GM18868 (cell line): Measurements from ENCODE around the gene OR4Q2.
"Not testable (repeated sequence)": the region's sequence is repeated elsewhere in the genome, so short reads cannot be mapped to it uniquely, and the experiment has no call there.

Source experiments
- ATAC-seq: cut with Tn5 transposase; IDR thresholded peaks from one replicate; pipeline ENCODE4 v1.9.1; 2021; ENCODE audit warnings: mild to moderate bottlenecking, moderate library complexity; ENCODE audit not compliant: unreplicated experiment

The OR4Q2 gene

DNA sequence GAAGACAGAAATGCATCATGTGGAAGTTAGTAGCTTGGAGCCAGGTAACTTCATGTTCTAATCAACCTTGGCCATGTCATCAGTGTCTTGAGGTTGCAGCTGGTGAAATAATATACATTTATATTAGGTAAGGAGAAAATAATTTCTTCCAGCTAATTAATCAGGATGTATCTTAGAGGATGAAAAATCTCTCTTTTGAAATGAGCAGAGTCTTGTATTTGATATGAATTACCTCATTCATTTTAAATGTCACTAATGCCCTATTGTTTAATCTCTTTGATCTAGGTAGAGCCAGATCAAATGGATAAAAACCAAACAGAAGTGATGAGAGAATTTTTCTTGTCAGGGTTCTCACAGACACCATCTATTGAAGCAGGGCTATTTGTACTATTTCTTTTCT, at the start of gene OR4Q2:
OR4Q2 (plus strand) TSS at position 301 of the 400 bp plus-strand sequence.
- no peak for ATAC-seq

DNA sequence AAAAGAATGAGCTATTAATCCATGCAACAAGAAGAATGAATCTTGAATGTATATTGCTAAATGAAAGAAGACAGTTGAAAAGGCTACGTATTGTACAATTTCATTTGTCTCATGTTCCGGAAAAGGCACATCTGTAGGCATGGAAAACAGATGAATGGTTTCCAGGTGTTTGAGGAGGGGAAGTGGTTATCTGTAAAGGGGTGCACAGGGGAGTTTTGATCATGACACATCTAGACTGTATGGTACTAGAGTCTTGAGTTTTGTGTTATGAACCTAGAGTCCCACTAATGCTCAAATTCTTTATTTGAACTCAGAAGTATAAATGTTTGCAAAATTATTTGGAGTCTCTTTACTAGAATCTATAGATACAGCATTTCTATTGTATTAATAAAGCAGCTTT, 32.2 kb upstream of the OR4Q2 start:
- ATAC-seq, result not testable (repeated sequence)

DNA sequence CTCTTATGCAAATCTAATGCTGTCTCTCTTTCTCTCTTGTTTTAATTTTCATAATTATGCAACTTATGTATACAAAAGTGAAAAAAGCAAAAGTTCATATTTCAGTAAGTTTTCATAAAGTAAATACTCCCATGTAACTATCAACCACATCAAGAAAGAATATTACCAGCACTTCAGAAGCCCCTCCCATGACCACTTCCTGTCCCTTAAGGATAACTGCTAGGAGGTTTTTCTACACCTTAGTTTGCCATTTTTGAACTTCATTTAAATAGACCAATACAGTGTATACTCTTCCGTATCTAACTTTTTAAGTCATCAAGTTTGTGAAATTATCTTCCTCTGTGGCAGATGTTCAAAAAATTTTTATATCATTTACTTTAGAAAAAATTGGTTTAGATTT, 27.1 kb upstream of the OR4Q2 start:
- no peak for ATAC-seq

GRCh38 chr14:19975291-19975690, 26.7 kb upstream of the OR4Q2 start, which contains the start of gene OR4K15:
OR4K15 (plus strand) TSS chr14:19975591; CDS start chr14:19975591, 0 bp downstream.
- no peak for ATAC-seq

DNA sequence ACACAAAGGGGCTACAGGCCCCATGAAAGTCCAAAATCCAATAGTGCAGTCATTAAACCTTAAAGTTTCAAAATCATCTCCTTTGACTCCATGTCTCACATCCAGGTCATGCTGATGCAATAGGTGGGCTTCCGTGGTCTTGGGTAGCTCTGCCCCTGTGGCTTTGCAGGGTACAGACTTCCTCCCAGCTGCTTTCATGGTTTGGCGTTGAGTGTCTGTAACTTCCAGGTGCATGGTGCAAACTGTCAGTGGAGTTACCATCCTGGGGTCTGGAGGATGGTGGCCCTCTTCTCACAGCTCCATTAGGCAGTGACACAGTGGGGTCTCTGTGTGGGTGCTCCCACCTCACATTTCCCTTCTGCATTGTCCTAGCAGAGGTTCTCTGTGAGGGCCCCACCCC, 8.5 kb upstream of the OR4Q2 start:
- ATAC-seq, result no peak

DNA sequence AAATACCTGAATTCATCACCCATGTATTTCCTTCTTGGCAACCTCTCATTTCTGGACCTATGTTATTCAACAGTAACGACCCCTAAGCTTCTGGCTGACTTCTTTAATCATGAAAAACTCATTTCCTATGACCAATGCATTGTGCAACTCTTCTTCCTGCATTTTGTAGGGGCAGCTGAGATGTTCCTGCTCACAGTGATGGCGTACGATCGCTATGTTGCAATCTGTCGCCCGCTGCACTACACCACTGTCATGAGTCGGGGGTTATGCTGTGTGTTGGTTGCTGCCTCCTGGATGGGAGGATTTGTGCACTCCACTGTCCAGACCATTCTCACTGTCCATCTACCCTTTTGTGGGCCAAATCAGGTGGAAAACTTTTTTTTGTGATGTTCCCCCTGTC, 356 bp downstream of the OR4Q2 start:
- no peak for ATAC-seq

DNA sequence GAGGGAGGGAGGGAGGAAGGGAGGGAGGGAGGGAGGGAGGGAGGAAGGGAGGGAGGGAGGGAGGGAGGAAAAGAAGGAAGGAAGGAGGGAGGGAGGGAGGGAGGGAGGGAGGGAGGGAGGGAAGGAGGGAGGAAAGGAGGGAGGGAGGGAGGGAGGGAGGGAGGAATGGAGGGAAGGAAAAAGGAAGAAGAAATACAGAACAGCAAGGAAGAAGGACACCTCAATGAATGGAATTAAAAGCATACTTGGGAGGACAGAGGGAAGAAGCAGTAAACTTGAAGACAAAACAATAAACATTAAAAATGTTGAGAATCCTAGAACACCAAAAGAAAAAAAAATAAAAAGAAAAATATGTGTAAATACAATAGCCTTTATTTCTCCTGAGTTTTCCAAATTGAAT, 6.2 kb downstream of the OR4Q2 start:
- ATAC-seq, result no peak

GRCh38 chr14:20019257-20019865, 17.4 kb downstream of the OR4Q2 start, which contains the start of gene OR4K14:
OR4K14 (minus strand) TSS chr14:20019307; CDS start chr14:20015193, 4,114 bp downstream.
- ATAC-seq, result no peak

GRCh38 chr14:20031058-20031457, 29.1 kb downstream of the OR4Q2 start:
- ATAC-seq, result no peak

DNA sequence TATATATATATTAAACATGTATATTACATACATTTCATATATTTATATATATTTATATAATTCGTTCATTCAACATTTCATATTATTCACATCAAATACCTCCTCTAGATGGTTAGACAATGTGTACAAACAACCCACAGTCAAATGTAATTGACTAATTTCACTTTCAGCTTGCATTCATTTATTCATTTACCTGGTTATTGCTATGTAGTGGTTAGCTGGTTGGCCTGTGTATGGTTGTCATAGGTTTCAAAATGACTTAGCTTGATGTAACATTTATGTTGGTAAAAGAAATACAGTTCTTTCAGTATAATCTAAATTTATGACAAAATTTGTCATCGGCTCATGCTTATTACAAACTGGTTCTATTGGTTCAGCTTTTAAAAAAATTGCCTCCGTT, 33.5 kb downstream of the OR4Q2 start:
- ATAC-seq, result no peak

- ATAC-seq, result no peak
These were observed 34.0 kb downstream of the OR4Q2 start, which contains the start of gene OR4K13 for GRCh38 chr14:20035938-20036337. OR4K13 (minus strand) TSS chr14:20036038; CDS start chr14:20034758, 1,280 bp downstream.

- ATAC-seq, result no peak
These were observed 42.3 kb downstream of the OR4Q2 start for GRCh38 chr14:20044243-20044642.

GRCh38 chr14:20048202-20048601, 46.2 kb downstream of the OR4Q2 start:
- ATAC-seq, result no peak
